Measurements from ENCODE around the gene NTSR1.

The NTSR1 gene

DNA sequence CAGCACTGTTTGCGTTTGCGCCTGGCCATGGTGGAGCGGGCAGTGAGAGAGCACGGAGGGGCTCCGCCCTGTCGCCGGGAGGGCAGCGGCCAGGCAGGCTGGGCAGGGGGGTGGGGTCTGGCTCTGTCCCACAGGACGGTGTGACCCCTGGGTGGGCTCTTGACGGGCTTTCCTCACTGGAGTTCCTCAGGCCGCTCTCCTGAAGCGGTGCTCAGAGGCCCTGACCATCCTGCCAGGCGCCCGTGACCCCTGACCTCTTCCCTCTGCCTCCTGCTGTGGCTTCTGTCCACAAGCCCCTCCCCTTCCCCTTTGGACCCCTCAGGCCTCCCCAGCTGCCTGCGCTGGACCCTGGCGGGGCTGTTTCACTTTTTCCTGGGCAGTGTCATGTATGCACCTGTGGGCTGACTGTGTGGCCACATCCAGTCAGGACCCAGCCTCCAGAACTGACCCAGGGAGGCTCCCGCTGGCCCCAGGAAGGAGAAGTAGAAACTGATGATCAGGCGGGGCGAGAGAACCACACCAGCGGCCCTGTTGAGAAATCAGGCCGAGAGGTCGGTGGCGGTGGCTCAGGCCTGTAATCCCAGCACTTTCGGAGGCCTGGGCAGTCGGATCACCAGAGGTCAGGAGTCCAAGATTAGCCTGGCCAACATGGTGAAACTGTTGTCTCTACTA lies 97.2 kb downstream of the NTSR1 start:
- Histone ChIP-seq H2BK5ac (ENCODE audit: low read length) (no peak overlapping the region), H3K27ac (ENCODE audit: low read depth, low read length) (no peak overlapping the region), H3K23ac (ENCODE audit: low read length) (no peak overlapping the region), H2BK15ac (replicated peaks; ENCODE audit: low read depth) (no peak overlapping the region), H3K18ac (ENCODE audit: low read length) (no peak overlapping the region), H3K56ac (ENCODE audit: low read length) (peak overlapping the region; percentile 67), H3K79me1 (ENCODE audit: low read length) (no peaks in the 10 kb centered on the region), H3K27me3 (ENCODE audit: insufficient read depth, low read length, poor library complexity) (no peaks in the 10 kb centered on the region), H3K79me2 (ENCODE audit: control insufficient read depth, insufficient read depth, low read length) (no peaks in the 10 kb centered on the region), H2AK5ac (ENCODE audit: low read length) (no peak overlapping the region), H2BK120ac (ENCODE audit: low read depth, low read length) (no peak overlapping the region), H3K4ac (ENCODE audit: low read depth, low read length) (no peak overlapping the region), H3K36me3 (ENCODE audit: control insufficient read depth, insufficient read depth, low read length) (peaks cover 3% of the 10 kb centered on the region), H3K4me1 (ENCODE audit: control insufficient read depth, low read depth, low read length) (no peaks in the 10 kb centered on the region), H4K8ac (ENCODE audit: low read depth, low read length) (no peak overlapping the region), H3K4me3 (ENCODE audit: low read length) (peak overlapping the region; percentile 54), H3K9ac (ENCODE audit: low read length) (peak overlapping the region; percentile 97), H3K4me2 (ENCODE audit: low read length) (peak overlapping the region; percentile 78), H4K5ac (ENCODE audit: low read length) (no peak overlapping the region)
- no peak for DNase-seq
- WGBS (ENCODE audit: extremely low coverage, insufficient coverage, low lambda C conversion rate) = no CpG with 5 or more reads among the region's 25 CpGs

DNA sequence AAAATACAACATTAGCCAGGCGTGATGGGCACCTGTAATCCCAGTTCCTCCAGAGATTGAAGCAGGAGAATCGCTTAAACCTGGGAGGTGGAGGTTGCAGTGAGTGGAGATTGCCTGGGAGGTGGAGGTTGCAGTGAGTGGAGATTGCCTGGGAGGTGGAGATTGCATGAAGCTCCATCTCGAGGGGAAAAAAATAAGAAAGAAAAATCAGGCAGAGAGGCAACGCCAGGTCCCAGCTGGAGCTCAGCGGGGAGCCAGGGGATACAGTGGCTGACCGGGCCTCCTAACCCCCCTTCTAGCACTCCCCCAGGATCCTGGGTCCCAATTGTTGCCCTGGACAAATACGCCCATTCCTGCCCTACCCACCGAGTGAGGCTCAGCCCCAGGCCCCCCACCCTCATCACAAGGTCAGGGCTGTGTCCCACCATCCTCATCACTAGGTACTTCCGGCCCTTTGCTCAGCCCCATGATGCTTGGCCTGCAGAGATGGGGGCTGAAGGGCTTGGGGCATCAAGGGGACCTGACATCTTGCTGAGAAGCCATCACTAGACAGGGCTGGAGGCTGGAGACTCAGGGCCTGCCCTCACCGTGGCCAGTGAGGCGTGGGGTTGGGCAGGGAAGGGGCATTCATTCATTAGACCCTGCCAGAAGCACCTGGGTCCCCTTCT lies 97.9 kb downstream of the NTSR1 start:
- no peak overlapping the region for H2AK5ac ChIP-seq (ENCODE audit: low read length)
- H3K23ac ChIP-seq (ENCODE audit: low read length) = no peak overlapping the region
- no peak overlapping the region for H4K5ac ChIP-seq (ENCODE audit: low read length)
- no peak overlapping the region for H3K18ac ChIP-seq (ENCODE audit: low read length)
- H2BK15ac ChIP-seq (replicated peaks; ENCODE audit: low read depth) = no peak overlapping the region
- no peaks in the 10 kb centered on the region for H3K79me1 ChIP-seq (ENCODE audit: low read length)
- no peak overlapping the region for H2BK120ac ChIP-seq (ENCODE audit: low read depth, low read length)
- H4K8ac ChIP-seq (ENCODE audit: low read depth, low read length) = no peak overlapping the region
- no peak overlapping the region for H3K9ac ChIP-seq (ENCODE audit: low read length)
- no CpG with 5 or more reads among the region's 11 CpGs for WGBS (ENCODE audit: extremely low coverage, insufficient coverage, low lambda C conversion rate)
- H3K36me3 ChIP-seq (ENCODE audit: control insufficient read depth, insufficient read depth, low read length) = peaks cover 3% of the 10 kb centered on the region
- no peak overlapping the region for H3K27ac ChIP-seq (ENCODE audit: low read depth, low read length)
- H3K79me2 ChIP-seq (ENCODE audit: control insufficient read depth, insufficient read depth, low read length) = no peaks in the 10 kb centered on the region
- no peak overlapping the region for H3K4me2 ChIP-seq (ENCODE audit: low read length)
- no peaks in the 10 kb centered on the region for H3K4me1 ChIP-seq (ENCODE audit: control insufficient read depth, low read depth, low read length)
- H3K4ac ChIP-seq (ENCODE audit: low read depth, low read length) = no peak overlapping the region
- H3K56ac ChIP-seq (ENCODE audit: low read length) = no peak overlapping the region
- no peaks in the 10 kb centered on the region for H3K27me3 ChIP-seq (ENCODE audit: insufficient read depth, low read length, poor library complexity)
- DNase-seq = no peak
- no peak overlapping the region for H2BK5ac ChIP-seq (ENCODE audit: low read length)
- no peak overlapping the region for H3K4me3 ChIP-seq (ENCODE audit: low read length)

DNA sequence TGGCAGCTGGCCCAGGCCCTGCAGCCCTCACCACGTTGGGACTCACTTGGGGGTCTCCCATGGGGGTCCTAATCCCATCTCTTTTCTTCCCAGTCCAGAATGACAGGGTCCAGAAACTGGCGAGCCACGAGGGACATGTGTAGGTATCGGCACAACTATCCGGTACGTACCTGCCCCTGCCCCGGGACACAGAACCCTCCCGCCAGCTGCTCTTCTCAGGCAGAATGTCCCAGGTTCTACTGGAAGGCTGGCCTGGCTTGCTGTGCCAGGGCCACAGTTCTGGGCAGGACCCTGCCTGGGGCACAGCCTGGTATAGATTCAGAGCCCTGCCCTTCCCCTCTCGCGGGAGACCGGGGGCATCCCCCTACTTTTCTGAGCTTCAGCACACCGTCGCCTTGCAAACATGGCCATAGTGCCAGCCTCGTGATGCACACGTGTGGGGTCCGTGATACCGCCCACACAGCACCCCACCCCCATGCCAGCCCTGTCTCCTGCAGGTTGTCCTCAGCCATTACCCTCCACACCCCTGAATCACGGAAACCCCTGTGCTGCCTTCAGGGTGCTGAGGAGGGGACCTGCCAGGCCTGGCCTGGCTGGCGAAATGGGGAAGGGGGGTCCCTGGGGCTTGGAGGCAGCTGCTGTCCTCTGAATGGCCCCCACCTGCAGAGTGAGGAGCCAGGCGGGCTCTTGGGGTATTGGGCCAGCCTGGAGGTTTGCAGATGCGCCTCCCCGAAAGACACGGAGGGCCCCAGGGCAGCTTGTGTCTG lies 99.0 kb downstream of the NTSR1 start:
- DNase-seq = no peak
- Histone ChIP-seq H3K4me2 (ENCODE audit: low read length) (no peak overlapping the region), H2BK5ac (ENCODE audit: low read length) (no peak overlapping the region), H3K27me3 (ENCODE audit: insufficient read depth, low read length, poor library complexity) (no peaks in the 10 kb centered on the region), H3K56ac (ENCODE audit: low read length) (no peak overlapping the region), H2BK120ac (ENCODE audit: low read depth, low read length) (no peak overlapping the region), H3K4me1 (ENCODE audit: control insufficient read depth, low read depth, low read length) (no peaks in the 10 kb centered on the region), H3K36me3 (ENCODE audit: control insufficient read depth, insufficient read depth, low read length) (peaks cover 3% of the 10 kb centered on the region), H3K18ac (ENCODE audit: low read length) (no peak overlapping the region), H3K9ac (ENCODE audit: low read length) (no peak overlapping the region), H4K8ac (ENCODE audit: low read depth, low read length) (no peak overlapping the region), H4K5ac (ENCODE audit: low read length) (no peak overlapping the region), H3K27ac (ENCODE audit: low read depth, low read length) (no peak overlapping the region), H3K4ac (ENCODE audit: low read depth, low read length) (no peak overlapping the region), H2BK15ac (replicated peaks; ENCODE audit: low read depth) (no peak overlapping the region), H3K79me2 (ENCODE audit: control insufficient read depth, insufficient read depth, low read length) (no peaks in the 10 kb centered on the region), H2AK5ac (ENCODE audit: low read length) (no peak overlapping the region), H3K4me3 (ENCODE audit: low read length) (no peak overlapping the region), H3K23ac (ENCODE audit: low read length) (no peak overlapping the region), H3K79me1 (ENCODE audit: low read length) (no peaks in the 10 kb centered on the region)
- no CpG with 5 or more reads among the region's 23 CpGs for WGBS (ENCODE audit: extremely low coverage, insufficient coverage, low lambda C conversion rate)

DNA sequence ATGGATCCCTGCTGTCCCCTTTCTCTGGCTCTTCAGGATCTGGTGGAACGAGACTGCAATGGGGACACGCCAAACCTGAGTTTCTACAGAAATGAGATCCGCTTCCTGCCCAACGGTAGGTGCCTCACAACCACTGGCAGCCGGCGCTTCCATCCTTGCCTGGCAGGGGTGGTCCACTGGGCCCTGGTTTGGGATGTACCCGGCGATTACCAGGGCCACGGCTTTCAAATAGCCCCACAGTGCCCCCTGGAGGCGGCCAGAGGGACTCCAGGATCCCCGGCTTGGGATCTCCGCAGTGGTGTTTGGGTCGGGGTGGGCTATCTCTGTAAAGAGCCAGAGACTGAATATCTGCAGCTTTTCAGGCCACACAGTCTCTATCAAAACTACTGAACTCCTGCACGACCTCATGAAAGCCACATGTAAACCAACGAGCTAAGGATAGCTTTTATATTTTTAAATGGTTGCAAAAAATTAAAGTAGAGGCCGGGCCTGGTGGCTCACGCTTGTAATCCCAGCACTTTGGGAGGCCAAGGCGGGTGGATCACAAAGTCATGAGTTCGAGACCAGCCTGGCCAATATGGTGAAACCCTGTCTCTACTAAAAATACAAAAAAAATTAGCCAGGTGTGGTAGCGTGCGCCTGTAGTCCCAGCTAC lies 99.7 kb downstream of the NTSR1 start:
- no peaks in the 10 kb centered on the region for H3K27me3 ChIP-seq (ENCODE audit: insufficient read depth, low read length, poor library complexity)
- no peak overlapping the region for H2AK5ac ChIP-seq (ENCODE audit: low read length)
- DNase-seq = peak; percentile 64
- H3K4me2 ChIP-seq (ENCODE audit: low read length) = no peak overlapping the region
- H3K56ac ChIP-seq (ENCODE audit: low read length) = no peak overlapping the region
- no peak overlapping the region for H4K5ac ChIP-seq (ENCODE audit: low read length)
- no peaks in the 10 kb centered on the region for H3K79me1 ChIP-seq (ENCODE audit: low read length)
- H3K36me3 ChIP-seq (ENCODE audit: control insufficient read depth, insufficient read depth, low read length) = peaks cover 3% of the 10 kb centered on the region
- no peak overlapping the region for H2BK15ac ChIP-seq (replicated peaks; ENCODE audit: low read depth)
- no peak overlapping the region for H2BK5ac ChIP-seq (ENCODE audit: low read length)
- no peak overlapping the region for H3K18ac ChIP-seq (ENCODE audit: low read length)
- H3K4me1 ChIP-seq (ENCODE audit: control insufficient read depth, low read depth, low read length) = no peaks in the 10 kb centered on the region
- no peak overlapping the region for H3K9ac ChIP-seq (ENCODE audit: low read length)
- no peak overlapping the region for H3K27ac ChIP-seq (ENCODE audit: low read depth, low read length)
- no peak overlapping the region for H3K4ac ChIP-seq (ENCODE audit: low read depth, low read length)
- no peak overlapping the region for H4K8ac ChIP-seq (ENCODE audit: low read depth, low read length)
- H3K4me3 ChIP-seq (ENCODE audit: low read length) = no peak overlapping the region
- WGBS (ENCODE audit: extremely low coverage, insufficient coverage, low lambda C conversion rate) = no CpG with 5 or more reads among the region's 21 CpGs
- no peak overlapping the region for H3K23ac ChIP-seq (ENCODE audit: low read length)
- no peaks in the 10 kb centered on the region for H3K79me2 ChIP-seq (ENCODE audit: control insufficient read depth, insufficient read depth, low read length)
- no peak overlapping the region for H2BK120ac ChIP-seq (ENCODE audit: low read depth, low read length)

DNA sequence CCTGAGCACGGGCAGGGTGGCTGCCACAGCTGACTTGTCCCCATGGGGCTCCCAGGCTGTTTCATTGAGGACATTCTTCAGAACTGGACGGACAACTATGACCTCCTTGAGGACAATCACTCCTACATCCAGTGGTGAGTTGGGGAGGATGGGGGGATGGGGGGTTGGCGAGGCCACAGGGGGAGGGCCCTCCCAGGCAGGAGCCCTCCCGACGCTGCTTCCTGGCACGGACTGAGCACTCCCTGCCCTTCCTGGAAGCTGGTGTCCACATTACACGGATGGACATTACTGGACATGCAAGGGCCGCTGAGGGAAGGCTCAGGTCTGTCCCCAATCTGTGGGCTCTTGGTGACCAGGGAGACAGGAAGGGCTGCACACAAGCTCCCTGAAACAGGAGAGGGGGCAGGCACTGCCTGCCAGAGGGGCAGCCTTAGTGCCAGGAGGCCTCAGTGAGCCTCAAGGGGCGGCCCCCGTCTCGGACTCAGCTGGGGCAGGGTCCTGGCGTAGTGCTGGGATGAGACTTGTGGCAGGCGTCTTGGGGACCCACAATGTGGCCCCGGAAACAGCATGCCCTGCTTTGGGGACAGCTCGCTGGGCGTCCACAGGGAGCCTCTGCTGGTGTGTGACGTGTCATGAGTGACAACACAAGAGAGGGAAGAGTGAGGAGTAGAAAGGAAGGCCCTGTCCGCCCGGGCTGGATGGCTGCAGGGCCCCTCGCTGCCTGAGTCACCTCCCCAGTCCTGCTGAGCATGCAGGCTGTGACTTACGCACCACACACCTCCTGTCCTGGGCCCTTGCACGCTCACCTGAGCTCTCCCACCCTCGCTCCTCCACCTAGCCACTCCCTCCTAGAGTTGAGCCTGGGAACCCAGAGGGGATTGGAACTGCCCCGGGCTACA lies 101.1 kb downstream of the NTSR1 start:
- no peak overlapping the region for H2BK15ac ChIP-seq (replicated peaks; ENCODE audit: low read depth)
- no peaks in the 10 kb centered on the region for H3K79me2 ChIP-seq (ENCODE audit: control insufficient read depth, insufficient read depth, low read length)
- no peak overlapping the region for H3K4me2 ChIP-seq (ENCODE audit: low read length)
- H3K4ac ChIP-seq (ENCODE audit: low read depth, low read length) = no peak overlapping the region
- no peaks in the 10 kb centered on the region for H3K4me1 ChIP-seq (ENCODE audit: control insufficient read depth, low read depth, low read length)
- H3K79me1 ChIP-seq (ENCODE audit: low read length) = no peaks in the 10 kb centered on the region
- no peak for DNase-seq
- no peak overlapping the region for H4K8ac ChIP-seq (ENCODE audit: low read depth, low read length)
- H3K27ac ChIP-seq (ENCODE audit: low read depth, low read length) = no peak overlapping the region
- H2BK120ac ChIP-seq (ENCODE audit: low read depth, low read length) = no peak overlapping the region
- H3K23ac ChIP-seq (ENCODE audit: low read length) = no peak overlapping the region
- H3K18ac ChIP-seq (ENCODE audit: low read length) = no peak overlapping the region
- H2BK5ac ChIP-seq (ENCODE audit: low read length) = no peak overlapping the region
- no peak overlapping the region for H4K5ac ChIP-seq (ENCODE audit: low read length)
- H3K36me3 ChIP-seq (ENCODE audit: control insufficient read depth, insufficient read depth, low read length) = peaks cover 3% of the 10 kb centered on the region
- H2AK5ac ChIP-seq (ENCODE audit: low read length) = no peak overlapping the region
- no CpG with 5 or more reads among the region's 24 CpGs for WGBS (ENCODE audit: extremely low coverage, insufficient coverage, low lambda C conversion rate)
- no peak overlapping the region for H3K9ac ChIP-seq (ENCODE audit: low read length)
- no peak overlapping the region for H3K56ac ChIP-seq (ENCODE audit: low read length)
- no peak overlapping the region for H3K4me3 ChIP-seq (ENCODE audit: low read length)
- no peaks in the 10 kb centered on the region for H3K27me3 ChIP-seq (ENCODE audit: insufficient read depth, low read length, poor library complexity)
